ENCODE data around the gene AFF1. TPM values are rescaled to one million over a fixed set of nuclear protein-coding genes. Genes with fewer than 3 reads are reported as not detected.

The AFF1 gene
- total RNA-seq, 4 donors from 2014 or later, result 89.4 to 138 (median 103) TPM

DNA sequence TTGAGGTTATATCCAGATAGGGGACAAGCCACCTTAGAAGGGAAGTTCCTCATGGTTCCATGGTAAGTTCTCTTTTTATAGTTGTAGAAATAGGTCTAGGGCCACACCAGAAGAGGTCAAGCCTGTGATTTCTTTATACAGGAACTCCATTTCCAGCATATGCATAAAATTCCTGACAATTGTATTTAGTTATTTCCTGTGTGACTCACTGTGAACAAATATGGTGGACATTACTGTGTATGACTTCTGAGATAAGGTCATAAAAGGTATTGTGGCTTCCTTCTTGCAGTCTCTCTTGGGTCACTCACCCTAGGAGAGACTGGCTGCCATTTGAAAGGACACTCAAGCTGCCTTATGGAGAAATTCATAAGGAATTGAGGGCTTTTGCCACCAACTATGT, 40.4 kb upstream of the AFF1 start:
- no peak for DNase-seq (ENCODE audit: low spot score)
- TF ChIP-seq, protein P1, sequence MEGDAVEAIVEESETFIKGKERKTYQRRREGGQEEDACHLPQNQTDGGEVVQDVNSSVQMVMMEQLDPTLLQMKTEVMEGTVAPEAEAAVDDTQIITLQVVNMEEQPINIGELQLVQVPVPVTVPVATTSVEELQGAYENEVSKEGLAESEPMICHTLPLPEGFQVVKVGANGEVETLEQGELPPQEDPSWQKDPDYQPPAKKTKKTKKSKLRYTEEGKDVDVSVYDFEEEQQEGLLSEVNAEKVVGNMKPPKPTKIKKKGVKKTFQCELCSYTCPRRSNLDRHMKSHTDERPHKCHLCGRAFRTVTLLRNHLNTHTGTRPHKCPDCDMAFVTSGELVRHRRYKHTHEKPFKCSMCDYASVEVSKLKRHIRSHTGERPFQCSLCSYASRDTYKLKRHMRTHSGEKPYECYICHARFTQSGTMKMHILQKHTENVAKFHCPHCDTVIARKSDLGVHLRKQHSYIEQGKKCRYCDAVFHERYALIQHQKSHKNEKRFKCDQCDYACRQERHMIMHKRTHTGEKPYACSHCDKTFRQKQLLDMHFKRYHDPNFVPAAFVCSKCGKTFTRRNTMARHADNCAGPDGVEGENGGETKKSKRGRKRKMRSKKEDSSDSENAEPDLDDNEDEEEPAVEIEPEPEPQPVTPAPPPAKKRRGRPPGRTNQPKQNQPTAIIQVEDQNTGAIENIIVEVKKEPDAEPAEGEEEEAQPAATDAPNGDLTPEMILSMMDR (IDR thresholded peaks at IDR 0.05), result no peak
- no peak for ATAC-seq (ENCODE audit: low FRiP score)

DNA sequence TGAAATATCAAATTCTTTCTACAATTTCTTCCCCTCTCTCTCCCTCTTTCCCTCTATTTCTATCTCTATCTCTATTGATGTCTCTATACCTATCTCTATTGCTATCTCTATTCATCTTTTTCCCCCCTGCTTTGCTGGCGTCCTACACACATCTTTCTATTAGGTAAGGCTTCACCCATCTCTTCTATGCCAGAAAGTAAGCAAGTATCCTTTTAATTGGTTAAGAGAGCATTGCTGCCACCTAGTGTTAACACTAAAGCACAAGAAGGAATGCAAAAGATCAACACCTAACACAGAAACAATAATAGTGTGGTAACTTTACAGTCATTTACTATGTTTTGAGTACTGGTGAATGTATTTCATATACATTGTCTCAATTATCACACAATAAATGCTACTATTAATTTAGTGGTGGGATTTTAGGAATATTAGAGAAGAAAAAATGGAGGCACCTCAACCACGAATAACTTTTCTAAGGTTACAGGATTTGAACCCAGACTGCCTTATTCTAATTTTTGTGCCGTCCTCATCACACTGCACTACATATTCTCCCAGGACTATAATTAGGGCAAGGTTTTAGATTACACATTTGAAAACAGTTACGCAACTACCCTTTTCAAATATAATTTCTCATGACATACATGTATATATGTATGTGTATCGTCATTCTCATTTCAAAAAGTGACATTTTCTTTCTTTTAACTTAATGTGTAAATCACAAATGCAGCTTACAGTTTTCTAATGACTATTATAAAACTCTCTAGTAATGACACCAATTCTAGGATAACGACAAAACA, 38.9 kb upstream of the AFF1 start:
- TF ChIP-seq, protein P1 (IDR thresholded peaks at IDR 0.05), result peak in 1 of 3 donors; percentile 28
- no peak for DNase-seq (ENCODE audit: low spot score)
- ATAC-seq (ENCODE audit: low FRiP score), result peak; percentile 46

DNA sequence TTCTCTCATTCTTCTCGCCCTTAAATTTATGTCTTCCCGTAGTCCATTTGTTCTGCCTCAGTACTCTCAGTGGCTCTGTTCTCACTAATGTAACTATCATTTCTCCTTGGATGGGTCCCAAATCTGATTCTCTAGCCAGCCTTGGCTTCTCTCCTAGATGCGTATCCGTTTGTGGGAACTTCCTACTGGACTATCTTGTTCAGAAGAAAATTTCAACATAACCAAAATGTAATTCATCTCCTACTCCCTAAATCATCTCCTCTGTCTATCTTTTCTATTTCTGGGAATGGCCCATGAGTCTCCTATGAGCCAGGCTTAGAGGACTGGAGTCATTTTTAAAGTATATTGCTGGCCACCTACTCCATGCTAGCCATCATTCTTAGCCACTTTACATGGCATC, 38.2 kb upstream of the AFF1 start:
- peak; percentile 58 for ATAC-seq (ENCODE audit: low FRiP score)
- DNase-seq (ENCODE audit: low spot score), result no peak
- TF ChIP-seq, protein P1 (IDR thresholded peaks at IDR 0.05), result no peak

DNA sequence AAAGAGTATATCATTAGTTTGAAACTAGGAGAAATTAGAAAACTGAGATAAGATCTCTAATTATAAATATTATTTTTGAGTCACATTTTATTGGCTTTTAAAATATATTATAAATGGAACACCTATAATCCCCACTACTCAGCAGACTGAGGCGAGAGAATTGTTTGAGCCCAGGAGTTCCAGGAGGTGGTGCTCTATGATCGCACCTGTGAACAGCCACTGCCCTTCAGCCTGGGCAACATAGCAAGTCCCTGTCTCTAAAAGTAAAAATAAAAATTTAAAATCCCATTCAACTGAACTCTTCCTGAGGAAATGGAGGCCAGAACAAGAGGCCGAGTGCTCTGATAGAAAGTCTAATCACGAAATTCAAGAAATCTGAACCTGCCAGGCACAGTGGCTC, 36.2 kb upstream of the AFF1 start:
- TF ChIP-seq, protein P1 (IDR thresholded peaks at IDR 0.05), result no peak
- DNase-seq (ENCODE audit: low spot score) (no peak), ATAC-seq (ENCODE audit: low FRiP score) (no peak)

DNA sequence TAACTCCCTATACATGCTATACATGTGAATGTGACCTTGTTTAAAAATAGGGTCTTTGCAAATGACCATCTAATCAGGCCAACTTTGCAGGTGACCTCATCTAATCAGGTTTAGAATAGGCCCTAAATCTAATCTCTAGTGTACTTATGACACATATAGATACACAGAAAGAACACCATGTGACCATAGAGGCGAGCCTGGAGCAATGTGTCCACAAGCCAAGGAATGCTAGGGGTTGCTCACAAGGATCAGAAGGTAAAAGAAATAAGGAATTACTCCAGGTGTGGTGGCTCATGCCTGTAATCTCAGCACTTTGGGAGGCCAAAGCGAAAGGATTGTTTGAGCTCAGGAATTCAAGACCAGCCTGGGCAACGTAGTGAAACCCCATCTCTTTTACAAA, 32.9 kb upstream of the AFF1 start:
- DNase-seq (ENCODE audit: low spot score) (no peak), ATAC-seq (ENCODE audit: low FRiP score) (no peak)
- TF ChIP-seq, protein P1 (IDR thresholded peaks at IDR 0.05), result no peak

DNA sequence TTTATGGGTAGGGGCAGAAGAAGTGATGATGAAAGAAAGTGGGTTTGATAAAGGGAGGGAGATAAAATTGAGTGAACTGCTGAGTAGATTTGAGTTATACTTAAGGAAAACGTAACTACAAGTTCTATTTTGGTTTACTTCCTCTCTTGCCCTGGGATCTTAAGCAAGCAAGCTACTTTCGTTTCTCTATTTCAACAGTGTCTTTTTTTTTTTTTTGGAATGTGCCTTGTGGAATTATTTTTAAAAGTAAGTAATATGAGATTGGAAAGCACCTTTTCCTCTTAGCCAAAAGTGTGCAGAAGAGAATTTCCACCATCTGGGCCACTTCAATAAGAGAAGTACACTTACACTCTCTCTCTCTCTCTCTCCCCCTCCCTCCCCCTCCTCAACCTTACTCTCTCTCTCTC, 26.6 kb upstream of the AFF1 start:
- ATAC-seq (ENCODE audit: low FRiP score) (no peak), DNase-seq (ENCODE audit: low spot score) (no peak)
- TF ChIP-seq, protein P1 (IDR thresholded peaks at IDR 0.05), result no peak
